NOMO-1 (cell line): ENCODE results near the gene SLC25A21.
"Not testable (repeated sequence)": the region's sequence is repeated elsewhere in the genome, so short reads cannot be mapped to it uniquely, and the experiment has no call there.

Experiments
- DNase-seq, 2 experiments: peaks; one replicate each; lab custom pipeline; 2025; ENCODE audit not compliant: unreplicated experiment in 2 of 2; lab: John Stamatoyannopoulos, UW

SLC25A21 gene

DNA sequence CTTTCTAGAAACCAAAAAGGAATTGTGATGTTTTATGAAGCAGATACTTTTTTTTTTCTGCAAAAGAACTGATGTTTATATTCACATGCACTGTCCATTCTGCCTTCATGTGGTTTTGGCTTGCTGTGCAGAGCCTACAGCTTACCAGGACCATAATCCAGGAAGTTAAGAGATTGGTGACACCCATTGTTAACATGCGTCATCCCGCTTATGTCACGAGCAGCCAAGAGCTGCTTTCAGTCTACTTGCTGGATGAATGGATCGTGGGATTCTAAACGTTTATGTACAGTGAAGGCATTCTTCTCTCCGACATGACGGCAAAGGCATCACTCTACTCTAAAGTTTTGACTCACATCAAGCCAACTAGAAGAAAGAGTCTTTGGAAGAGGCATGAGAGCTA, 434.1 kb downstream of the SLC25A21 start:
- no peak for DNase-seq

DNA sequence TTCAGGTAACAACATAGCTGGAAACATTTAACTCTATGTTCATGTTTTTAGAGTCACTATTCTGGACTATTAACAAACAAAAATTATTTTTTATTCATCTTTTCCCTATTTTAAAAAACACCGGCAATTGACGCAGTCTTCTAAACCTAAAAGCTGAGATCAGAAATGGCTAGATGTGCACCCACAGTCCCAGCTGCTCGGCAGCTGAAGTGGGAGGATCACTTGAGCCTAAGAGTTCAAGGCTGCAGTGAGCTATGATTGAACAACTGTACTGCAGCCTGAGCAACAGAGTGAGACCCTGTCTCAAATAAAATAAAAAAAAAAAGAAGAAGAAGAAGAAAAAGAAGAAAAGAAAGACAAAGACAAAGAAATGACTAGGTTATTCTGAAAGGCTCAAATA, 446.3 kb downstream of the SLC25A21 start:
- no peak for DNase-seq

DNA sequence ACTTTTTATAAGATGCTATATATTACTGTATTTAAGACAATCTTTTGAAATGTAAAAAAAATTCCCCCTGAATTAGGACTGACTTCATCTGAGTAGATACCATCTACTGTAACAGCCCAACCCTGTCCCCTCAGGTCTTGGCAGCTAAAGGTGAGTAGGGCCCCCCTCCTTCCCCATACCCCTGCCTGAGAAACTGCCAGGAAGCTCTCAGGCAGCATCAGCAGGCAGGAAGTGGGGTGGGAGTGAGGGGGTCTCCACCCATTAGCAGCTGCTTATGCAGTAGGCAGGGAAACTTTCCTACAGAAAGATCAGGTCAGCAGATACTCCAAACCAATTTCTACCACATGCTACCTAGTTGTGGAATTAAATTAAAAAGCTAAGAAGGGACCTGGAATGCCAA, 448.2 kb downstream of the SLC25A21 start:
- DNase-seq, result no peak

DNA sequence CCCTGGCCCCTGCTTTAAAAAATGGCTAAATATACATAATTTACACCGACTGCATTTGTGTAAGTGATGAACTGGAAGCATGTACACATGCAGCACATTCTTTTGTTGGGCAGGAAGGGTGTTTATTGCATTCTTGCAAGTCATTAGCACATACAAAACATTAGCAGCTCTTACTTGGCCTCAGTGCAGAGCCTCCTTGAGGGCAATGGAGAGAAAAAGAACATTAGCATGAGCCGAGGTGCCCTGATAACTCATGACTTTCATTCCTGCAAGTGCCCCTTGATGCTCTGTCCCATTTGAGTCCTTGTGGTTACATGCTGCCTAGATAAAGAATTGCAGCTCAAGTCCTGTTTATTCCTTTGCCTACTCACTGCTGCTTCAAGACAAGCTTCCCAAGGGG, 448.9 kb downstream of the SLC25A21 start:
- no peak for DNase-seq

DNA sequence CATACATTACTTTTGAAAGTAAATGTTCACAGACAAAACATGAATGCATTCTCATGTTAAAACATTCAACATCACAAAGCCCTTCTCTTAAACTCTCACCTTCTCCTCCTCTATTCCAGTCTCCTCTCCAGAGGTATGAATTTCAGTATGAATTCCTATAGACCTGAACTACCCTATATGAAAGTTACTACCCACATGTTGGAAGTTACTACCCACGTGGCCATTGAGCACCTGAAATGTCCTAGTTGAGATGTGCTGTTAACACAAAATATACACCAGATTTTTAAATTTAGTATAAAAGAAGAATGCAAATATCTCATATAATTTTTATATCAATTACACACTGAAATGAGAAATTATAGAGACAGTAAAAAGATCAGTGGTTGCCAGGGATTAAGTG, 450.5 kb downstream of the SLC25A21 start:
- DNase-seq, result no peak

DNA sequence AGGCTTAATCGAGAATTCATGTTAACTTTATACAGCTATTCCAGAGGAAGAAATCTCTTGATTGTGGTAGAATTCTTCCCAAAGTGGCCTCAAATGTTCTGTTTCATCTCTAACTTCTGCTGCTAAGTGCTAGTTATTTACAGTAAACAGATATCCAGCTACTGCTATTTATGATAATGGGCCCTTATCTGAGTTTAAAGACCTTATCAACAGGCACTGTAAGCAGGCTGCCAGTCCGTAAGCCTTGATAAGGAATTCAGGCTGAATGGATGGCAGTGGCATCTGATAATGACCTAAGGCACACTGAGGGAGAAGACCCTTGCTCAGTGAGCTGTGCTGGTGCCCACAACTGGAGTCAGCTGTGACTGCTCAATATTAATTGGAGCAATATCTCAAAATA, 451.7 kb downstream of the SLC25A21 start:
- no peak for DNase-seq

DNA sequence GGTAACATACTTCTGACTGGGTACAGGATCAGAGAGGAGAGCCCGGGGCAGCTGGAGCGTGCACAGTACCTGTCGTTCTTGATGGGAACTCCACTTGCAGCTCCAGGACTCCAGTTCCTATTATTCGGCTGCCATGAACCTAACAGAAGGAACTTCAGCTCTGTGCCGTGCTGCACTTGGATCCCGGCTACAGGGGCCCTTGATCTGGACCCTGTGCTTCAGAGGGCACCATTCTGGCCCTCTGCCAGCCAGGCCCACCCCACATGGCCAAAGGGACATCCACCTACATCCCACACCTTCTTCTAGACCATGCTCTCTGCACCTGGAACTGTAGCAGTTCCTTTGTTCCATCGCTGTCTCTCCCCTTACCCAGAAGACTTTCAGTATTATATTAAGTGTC, 452.6 kb downstream of the SLC25A21 start:
- no peak for DNase-seq

DNA sequence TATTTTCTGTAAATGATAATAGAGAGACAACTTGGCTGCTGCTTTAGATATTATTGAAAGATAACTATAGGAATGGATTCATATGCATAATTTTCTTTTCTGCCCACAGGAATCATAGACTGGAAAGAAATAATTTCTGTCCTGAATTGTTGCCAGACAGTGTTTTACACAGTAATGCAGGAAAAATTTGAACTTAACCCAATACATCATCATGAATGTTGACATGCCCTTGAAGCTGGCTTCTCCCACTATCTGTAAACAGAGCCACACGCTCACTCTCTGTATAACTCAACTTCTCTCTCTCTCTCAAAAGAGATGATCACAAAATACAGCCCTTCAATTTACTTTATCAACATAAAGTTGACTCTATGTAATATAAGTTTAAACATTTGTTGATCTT, 454.2 kb downstream of the SLC25A21 start:
- DNase-seq, result no peak

DNA sequence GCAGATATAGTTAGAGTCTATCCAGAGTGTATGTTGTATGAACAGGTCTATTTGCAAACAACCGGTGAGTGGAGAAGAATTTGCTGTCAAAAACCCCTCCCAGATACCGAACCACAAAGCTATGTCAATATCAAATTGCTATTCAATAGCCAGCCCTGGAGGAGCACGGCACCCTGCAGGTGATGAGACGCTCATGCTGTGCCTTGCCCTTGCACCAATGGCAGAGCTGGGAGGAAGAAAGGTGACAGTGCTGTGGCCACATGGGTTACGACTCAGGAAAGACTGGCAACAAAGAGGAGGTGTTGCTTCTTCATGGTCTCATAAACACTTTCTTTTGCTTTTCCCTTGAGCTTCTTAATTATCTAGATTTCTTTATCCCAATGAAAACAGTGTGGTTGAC, 455.0 kb downstream of the SLC25A21 start:
- DNase-seq, result no peak

DNA sequence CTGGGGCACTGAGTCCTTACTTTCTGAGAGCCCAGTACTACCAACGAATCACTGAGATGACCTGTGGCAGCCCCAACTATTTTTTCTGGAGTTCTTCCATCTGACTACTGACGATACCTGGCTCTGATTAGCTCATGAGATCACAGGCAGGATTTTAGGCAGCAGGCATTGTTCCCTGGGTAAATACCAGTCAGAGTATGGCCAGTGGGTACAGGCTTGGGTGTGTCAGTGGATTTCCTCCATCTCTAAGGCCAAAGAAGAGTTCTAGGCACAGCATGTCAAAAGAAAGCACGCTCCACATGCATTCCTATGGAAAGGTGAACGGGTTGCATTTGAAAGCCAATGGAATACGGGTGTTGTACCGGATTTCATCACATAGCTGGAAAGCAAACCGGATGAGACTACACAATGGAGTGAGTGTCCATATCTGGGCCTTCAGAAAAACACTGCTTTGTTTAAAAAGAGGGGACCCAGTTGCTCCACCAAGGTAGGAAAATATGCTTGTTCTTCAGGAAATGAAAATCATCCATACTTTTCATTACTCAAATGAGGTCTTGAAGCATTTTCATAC, 455.7 kb downstream of the SLC25A21 start:
- no peak for DNase-seq

DNA sequence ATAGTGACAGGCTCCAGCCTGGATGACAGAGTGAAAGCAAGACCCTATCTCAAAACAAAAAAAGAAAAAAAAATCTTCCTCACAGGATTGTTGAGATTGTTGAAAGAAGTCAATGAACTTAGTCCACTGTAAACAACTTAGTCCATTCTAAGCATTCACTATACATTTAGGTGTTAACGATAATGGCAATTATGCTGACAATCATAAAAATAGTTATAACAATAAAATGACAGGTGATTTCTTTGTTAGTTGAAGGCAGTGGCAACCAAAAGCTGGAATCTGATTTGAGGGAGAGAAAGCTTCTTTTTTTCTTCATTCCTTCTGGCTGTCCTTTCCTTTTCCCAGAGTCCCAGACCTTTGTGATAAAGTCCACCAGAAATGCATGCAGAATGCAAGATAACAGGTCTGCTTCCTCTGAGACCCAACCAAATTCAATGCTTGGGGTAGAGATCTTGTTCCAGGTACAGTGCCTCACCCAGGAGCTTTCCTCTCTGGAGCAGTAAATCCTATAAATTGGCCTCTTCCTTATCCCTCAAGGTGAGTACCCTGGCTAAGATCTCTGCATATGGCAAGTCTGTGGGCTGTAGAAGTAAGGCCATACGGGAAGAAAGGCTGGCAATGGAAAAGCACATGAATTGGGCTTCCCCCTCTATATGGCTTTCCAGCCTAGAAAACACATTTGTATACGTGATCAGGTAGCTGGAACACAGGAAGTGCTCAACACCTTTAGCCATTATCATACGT, 458.3 kb downstream of the SLC25A21 start:
- DNase-seq, result no peak

DNA sequence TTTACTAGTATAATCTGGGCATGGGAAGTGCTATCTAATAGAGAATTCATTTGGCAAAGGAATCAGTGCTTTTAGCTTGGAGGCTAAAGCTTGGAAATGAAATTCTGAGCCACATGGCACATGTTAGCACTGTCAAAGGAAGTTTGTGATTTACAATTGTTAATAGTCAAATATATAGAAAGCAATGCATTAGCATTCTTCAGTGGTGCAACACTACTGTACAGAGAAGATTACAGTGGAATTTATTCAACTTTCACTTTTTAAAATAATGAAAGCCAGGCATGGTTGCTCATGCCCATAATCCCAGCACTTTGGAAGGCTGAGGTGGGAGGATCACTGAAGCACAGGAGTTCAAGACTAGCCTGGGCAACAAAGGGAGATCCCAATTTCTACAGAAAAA, 464.8 kb downstream of the SLC25A21 start:
- no peak for DNase-seq

DNA sequence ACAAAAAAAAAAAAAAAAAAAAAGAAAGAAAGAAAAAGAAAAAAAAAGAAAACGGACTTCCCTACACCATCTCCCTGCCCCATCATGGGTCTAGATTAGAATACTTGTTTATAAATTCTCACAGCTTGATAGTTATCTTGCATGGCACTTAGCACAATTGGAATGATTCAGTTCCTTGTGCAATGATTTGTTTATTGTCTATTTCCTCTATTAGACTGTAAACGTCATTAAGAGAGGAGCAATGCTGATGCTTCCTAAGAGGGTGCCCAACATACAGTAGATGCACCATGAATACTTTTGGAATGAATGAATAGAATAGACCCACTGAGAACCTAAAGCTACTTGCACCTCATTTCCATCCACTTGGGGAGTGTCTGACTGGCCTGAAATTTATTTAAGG, 469.9 kb downstream of the SLC25A21 start:
- DNase-seq, result no peak

DNA sequence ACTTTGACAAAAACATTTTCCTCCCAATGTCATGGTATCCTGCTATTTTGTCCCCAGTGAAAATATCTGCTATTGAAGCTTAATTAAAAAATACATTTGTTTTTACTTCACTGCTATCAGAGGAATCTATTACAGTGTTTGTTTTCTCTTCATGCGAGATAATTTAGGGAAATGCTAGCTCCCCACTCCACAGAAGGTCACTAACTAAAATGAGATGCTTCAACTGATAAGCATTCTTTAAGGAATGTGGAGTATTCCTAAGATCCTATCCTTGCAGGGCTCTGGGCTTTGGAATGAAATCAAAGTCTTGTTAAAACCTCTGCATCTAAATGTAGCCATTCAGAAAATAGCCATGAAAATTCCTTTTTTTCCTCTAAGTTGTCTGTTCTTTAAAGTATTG, 471.3 kb downstream of the SLC25A21 start:
- DNase-seq, result no peak

DNA sequence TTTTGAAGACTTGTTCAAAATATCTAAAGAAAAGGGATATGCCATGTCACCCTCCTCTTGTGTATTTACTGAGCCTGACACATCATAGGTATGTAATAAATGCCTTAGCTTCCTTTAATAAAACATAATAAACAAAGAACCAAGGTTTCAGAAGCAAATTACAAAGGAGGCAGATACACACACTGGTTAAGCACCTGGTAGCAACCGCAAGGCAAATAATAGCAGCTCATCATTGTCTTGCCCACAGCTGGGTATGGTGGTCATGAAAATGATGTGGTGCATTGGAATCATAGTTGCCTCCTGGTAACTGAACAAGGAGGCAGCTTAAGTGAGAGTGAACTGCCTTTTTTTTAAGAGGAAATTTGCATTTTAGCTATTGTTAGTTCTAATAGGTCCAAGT, 471.8 kb downstream of the SLC25A21 start:
- no peak for DNase-seq

DNA sequence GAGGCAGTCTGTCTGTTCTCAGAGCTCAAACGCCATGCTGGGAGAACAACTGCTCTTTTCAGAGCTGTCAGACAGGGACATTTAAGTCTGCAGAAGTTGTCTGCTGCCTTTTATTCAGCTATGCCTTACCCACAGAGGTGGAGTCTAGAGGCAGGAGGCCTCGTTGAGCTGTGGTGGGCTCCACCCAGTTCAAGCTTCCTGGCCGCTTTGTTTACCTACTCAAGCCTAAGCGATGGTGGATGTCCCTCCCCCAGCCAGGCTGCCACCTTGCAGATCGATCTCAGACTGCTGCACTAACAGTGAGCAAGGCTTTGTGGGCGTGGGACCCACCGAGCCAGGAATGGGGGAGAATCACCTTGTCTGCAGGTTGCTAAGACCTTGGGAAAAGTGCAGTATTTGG, 473.0 kb downstream of the SLC25A21 start:
- not testable (repeated sequence) for DNase-seq

DNA sequence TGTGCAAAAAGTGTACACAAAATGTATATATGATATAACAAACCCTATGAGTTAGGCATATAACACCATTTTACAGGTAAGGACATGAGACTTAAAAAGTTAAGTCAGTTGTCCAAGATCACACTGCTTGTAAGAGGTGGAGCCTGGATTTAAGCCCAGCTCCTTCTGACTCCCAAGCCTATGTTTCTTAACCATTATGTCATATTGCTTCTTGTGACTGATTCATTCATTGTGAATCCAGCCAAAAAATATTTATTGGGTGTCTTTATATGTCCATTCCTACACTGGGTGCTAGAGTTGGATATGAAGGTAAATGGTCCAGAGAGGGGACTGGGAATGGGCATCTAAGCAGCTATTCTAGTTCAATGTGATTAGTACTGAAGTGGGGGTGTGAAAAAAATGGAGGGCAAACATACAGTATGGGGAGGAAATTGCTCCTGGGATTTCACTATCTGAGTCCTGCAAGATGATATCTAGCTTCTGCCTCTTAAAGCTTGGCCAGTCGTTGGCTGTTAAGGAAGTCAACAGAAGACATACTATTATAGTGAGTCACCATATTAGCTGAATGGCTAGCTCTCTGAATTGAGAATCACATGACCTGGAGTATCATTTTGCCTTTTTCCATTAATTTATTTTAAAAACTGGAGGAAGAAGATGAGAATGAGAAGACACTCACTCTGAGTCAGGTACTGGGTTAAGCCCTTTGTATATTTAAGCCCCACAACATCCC, 481.9 kb downstream of the SLC25A21 start:
- DNase-seq, result no peak

DNA sequence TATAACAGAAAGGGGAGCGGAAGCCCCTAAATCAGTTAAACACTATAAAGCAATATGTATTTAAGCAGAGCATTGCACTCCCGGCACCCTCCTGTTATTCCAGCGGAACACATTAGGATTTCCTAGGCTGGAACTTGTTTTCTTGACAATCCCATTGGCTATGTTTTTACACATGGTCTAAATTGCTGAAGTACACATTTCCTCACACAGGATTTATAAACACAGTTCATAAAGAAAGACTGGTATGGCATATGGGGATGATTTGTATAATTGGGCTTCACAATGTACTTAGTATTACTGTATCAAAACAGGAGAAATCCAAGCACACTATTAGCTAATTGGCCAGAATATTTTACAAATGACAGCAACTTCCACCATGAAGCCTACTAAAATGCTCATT, 487.5 kb downstream of the SLC25A21 start:
- DNase-seq, result no peak

DNA sequence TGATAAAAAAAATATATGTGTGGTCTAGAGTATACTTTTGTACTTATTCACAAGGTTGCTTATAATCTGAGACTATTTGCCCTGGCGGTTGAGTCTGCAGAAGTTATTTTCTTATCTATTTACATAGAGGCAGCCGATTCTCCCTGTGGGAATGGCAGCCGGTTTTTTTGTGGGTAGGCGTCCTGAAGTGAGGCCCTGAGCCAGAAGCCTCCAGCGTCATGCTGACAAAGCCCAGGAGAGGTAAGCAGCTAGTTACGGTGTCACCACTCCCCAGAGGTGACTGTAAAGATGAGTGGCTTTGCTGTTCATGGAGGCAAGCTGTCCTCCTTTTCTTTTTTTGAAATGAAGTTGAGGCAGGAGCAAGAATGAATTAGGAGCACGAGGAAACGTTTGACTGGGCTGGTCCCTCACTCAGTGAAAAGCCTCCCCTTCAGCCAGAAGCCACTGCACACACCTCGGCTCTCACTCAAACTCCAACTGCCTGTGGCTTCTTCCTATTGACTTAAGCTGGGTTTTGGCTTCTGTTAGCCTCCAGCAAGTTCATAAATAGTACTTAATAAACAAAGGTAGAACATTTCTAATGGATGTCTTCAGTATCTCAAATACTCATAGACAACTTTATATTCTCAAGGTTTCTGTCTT, 489.2 kb downstream of the SLC25A21 start:
- DNase-seq, result no peak

DNA sequence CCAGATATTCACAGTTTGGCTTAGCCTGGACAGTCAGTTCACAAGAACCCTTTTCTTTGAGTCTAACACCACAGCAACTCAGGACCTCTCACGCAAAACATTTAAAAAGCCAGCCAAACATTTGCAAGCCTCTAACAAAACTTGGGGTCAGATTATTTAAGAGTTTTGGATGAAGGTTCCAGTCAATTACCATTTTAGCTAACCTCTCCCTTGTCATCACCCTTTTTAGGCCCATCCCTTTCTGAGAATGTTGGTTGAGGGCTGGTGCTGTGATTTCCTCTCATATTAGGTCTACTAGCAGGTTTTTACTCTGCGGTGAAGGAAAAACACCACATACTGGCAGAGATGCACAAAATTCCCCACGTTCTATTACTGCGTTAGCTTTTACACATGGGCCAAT, 490.1 kb downstream of the SLC25A21 start:
- no peak for DNase-seq

DNA sequence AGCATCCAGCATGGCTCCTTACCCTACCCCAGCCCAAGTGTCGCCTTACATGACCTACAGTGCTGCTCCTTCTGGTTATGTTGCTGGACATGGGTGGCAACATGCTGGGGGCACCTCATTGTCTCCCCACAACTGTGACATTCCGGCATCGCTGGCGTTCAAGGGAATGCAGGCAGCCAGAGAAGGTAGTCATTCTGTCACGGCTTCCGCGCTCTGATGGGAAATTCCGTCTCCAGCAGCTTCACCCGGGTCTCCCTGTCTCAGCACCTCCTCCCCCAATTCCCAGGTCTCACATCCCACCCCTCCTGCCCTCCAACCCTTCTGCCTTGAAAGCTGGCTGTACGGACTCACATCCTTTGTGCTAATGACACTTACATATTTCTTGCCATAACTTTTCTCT, 496.2 kb downstream of the SLC25A21 start:
- DNase-seq, result no peak

DNA sequence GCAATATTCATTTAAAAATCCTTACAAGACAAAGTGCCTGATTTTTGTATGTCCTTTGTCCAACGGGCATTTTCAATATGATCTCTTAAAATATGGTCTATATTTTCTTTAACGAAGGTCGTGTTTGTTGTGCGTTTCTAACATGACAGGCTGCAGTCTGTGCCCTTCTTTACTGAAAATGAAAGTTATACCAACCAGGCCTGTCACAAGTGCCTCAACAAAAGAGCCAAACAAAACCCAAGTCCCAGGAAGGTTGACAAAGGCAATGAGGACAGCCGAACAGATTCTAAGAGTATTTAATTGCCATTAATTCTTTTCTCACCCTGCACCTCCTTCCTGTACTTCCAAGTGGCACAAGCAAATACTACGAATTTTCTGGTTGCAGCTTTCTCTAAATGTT, 496.8 kb downstream of the SLC25A21 start:
- no peak for DNase-seq
